ENCODE results near the gene NSFL1C.

Gene NSFL1C

DNA sequence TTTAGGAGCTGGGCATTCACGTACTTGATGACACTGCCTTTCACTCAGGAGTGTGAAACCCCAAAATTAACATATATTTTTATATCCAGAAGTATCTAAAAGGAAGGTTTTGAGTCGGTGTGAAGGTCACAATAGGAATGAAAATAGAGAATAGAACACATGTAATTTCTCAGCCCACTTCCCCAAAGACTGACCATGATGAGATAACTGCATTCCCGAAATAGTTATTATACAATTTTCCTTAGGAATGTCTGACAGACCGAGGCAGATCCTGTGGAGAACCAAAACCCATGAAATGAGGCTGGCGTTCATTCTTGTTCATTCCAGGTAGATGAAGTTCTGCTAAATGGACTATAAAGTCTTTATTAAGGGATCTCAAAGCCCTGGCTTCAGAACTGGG is 10.3 kb downstream of the NSFL1C start:
- H3K27ac ChIP-seq (ENCODE audit: poor library complexity, severe bottlenecking), result no peak overlapping the region
- peaks cover 2% of the 10 kb centered on the region for H3K9me3 ChIP-seq (ENCODE audit: severe bottlenecking)
- H3K27me3 ChIP-seq (ENCODE audit: insufficient read depth, poor library complexity, severe bottlenecking), result no peaks in the 10 kb centered on the region
- DNase-seq (ENCODE audit: low spot score) (no peak), ATAC-seq (ENCODE audit: low read depth) (no peak)
- H3K4me1 ChIP-seq (ENCODE audit: insufficient read depth, poor library complexity, severe bottlenecking), result no peaks in the 10 kb centered on the region
- no peak overlapping the region for H3K4me3 ChIP-seq (ENCODE audit: severe bottlenecking)
- TF ChIP-seq, protein P1, sequence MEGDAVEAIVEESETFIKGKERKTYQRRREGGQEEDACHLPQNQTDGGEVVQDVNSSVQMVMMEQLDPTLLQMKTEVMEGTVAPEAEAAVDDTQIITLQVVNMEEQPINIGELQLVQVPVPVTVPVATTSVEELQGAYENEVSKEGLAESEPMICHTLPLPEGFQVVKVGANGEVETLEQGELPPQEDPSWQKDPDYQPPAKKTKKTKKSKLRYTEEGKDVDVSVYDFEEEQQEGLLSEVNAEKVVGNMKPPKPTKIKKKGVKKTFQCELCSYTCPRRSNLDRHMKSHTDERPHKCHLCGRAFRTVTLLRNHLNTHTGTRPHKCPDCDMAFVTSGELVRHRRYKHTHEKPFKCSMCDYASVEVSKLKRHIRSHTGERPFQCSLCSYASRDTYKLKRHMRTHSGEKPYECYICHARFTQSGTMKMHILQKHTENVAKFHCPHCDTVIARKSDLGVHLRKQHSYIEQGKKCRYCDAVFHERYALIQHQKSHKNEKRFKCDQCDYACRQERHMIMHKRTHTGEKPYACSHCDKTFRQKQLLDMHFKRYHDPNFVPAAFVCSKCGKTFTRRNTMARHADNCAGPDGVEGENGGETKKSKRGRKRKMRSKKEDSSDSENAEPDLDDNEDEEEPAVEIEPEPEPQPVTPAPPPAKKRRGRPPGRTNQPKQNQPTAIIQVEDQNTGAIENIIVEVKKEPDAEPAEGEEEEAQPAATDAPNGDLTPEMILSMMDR (IDR thresholded peaks at IDR 0.05; ENCODE audit: poor library complexity, severe bottlenecking), result no peak
- H3K36me3 ChIP-seq (ENCODE audit: low read depth), result peaks cover 96% of the 10 kb centered on the region

DNA sequence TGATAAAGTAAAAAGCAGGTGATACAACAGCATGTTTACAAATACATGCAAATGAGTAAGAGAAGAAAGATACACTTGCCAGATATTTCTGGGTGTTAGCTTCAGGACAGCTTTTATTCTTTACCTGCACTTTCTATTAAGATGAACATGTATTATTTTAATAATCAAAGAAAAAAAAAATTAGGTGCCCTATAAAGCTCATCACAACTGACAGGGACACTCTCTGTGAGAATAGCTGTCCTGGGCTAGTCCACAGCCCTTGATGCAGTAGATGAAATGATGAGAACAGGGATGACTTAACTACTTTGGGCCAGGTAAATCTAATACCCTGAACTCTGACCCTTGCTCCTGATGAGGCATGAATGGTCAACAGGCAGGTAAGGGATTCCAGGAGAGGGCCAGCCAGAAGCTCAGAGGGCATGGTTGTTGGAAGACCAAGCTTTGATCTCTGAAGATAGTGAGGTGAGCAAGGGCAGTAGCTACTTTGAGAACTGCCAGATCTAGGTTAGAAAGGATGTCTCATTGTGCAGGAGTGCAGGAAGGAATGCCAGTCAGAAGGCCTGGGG is 15.6 kb downstream of the NSFL1C start:
- Histone ChIP-seq H3K4me3 (ENCODE audit: severe bottlenecking) (no peak overlapping the region), H3K4me1 (ENCODE audit: insufficient read depth, poor library complexity, severe bottlenecking) (no peaks in the 10 kb centered on the region), H3K27me3 (ENCODE audit: insufficient read depth, poor library complexity, severe bottlenecking) (no peaks in the 10 kb centered on the region), H3K9me3 (ENCODE audit: severe bottlenecking) (peaks cover 5% of the 10 kb centered on the region), H3K27ac (ENCODE audit: poor library complexity, severe bottlenecking) (no peak overlapping the region), H3K36me3 (ENCODE audit: low read depth) (peaks cover 99% of the 10 kb centered on the region)
- ATAC-seq (ENCODE audit: low read depth), result no peak
- DNase-seq (ENCODE audit: low spot score), result no peak
- TF ChIP-seq, protein P1 (IDR thresholded peaks at IDR 0.05; ENCODE audit: poor library complexity, severe bottlenecking), result no peak

DNA sequence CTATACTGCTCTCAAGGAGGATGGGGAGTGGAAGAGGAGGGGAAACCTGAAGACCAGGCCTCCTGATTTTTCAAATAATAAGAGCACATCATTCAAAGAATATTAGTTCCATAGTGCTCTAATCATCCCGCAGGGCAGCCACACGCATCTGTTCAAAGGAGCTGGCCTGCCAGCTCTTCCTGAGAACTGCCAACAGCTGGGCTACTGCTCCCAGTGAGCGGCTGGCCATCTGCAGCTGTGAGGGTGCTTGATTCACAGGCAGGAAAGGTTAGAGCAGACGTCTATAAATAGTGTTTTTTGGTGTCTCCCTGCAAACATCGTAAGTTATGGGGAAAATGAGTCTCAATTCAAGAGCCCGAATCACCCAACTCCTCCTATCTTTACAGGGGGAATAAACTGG is 17.3 kb downstream of the NSFL1C start:
- Histone ChIP-seq H3K4me1 (ENCODE audit: insufficient read depth, poor library complexity, severe bottlenecking) (no peaks in the 10 kb centered on the region), H3K27me3 (ENCODE audit: insufficient read depth, poor library complexity, severe bottlenecking) (no peaks in the 10 kb centered on the region), H3K4me3 (ENCODE audit: severe bottlenecking) (no peak overlapping the region), H3K27ac (ENCODE audit: poor library complexity, severe bottlenecking) (no peak overlapping the region), H3K36me3 (ENCODE audit: low read depth) (peaks cover 98% of the 10 kb centered on the region), H3K9me3 (ENCODE audit: severe bottlenecking) (peaks cover 5% of the 10 kb centered on the region)
- TF ChIP-seq, protein P1 (IDR thresholded peaks at IDR 0.05; ENCODE audit: poor library complexity, severe bottlenecking), result no peak
- ATAC-seq (ENCODE audit: low read depth) (no peak), DNase-seq (ENCODE audit: low spot score) (no peak)

DNA sequence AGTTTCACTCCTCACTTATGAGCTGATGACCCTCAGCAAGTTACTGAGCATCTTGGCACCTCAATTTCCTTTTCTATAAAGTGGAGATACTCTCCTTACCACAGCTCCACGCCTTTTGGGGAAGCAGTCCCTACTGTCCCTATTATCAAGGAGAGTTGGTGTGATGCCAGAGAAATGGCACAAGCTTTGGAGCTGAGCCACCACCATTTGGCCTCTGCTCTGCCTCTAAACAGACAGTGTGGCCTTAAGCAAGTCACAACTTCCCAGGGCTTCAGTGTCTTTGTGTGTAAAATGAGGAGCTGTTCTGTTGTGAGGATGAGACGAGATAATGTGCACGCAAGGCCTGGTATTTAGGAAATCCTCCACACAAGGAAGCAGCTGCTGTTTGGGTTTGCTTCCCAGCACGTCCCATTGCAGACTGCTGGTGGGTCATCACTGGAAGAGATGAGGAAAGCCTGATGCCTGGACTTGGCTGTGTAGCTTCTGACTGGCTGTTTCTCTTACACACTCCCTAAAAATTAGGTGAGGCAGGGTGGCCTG is 18.5 kb downstream of the NSFL1C start:
- Histone ChIP-seq H3K36me3 (ENCODE audit: low read depth) (peaks cover 91% of the 10 kb centered on the region), H3K27me3 (ENCODE audit: insufficient read depth, poor library complexity, severe bottlenecking) (no peaks in the 10 kb centered on the region), H3K4me3 (ENCODE audit: severe bottlenecking) (no peak overlapping the region), H3K4me1 (ENCODE audit: insufficient read depth, poor library complexity, severe bottlenecking) (no peaks in the 10 kb centered on the region), H3K9me3 (ENCODE audit: severe bottlenecking) (peaks cover 5% of the 10 kb centered on the region), H3K27ac (ENCODE audit: poor library complexity, severe bottlenecking) (no peak overlapping the region)
- no peak for DNase-seq (ENCODE audit: low spot score)
- ATAC-seq (ENCODE audit: low read depth), result no peak
- TF ChIP-seq, protein P1 (IDR thresholded peaks at IDR 0.05; ENCODE audit: poor library complexity, severe bottlenecking), result no peak

DNA sequence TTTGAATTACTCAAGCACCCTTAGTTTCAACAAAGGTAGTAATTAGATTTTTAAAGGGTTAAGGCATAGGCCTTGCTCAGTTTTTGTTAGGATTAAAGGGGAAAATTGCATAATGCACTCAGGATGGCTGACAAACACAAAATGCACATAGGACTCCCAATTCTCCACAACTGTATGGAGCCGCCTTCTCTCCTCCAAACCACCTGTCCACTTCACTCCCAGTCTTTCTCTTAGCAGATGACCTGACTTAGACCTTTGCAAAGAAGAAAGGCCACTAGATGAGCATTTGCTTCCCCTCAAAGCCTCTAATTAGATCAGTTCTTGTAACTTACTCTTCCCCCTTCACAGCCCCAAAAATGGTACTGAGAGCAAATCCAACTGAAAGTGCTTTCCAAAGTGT is 20.1 kb downstream of the NSFL1C start:
- no peaks in the 10 kb centered on the region for H3K4me1 ChIP-seq (ENCODE audit: insufficient read depth, poor library complexity, severe bottlenecking)
- H3K4me3 ChIP-seq (ENCODE audit: severe bottlenecking), result no peak overlapping the region
- ATAC-seq (ENCODE audit: low read depth) (no peak), DNase-seq (ENCODE audit: low spot score) (no peak)
- H3K27ac ChIP-seq (ENCODE audit: poor library complexity, severe bottlenecking), result no peak overlapping the region
- TF ChIP-seq, protein P1 (IDR thresholded peaks at IDR 0.05; ENCODE audit: poor library complexity, severe bottlenecking), result no peak
- peaks cover 81% of the 10 kb centered on the region for H3K36me3 ChIP-seq (ENCODE audit: low read depth)
- H3K9me3 ChIP-seq (ENCODE audit: severe bottlenecking), result peaks cover 5% of the 10 kb centered on the region
- H3K27me3 ChIP-seq (ENCODE audit: insufficient read depth, poor library complexity, severe bottlenecking), result no peaks in the 10 kb centered on the region
